ENCODE measurements around the gene ZXDB. TPM values are rescaled to one million over a fixed set of nuclear protein-coding genes. Genes with fewer than 3 reads are reported as not detected.
"Not testable (repeated sequence)": the region's sequence is repeated elsewhere in the genome, so short reads cannot be mapped to it uniquely, and the experiment has no call there.

ZXDB gene
- polyA plus RNA-seq (2011; rRNA removed) (12.0 and 14.4 TPM in 2 replicates), polyA plus RNA-seq (2017; fragmentation: RNase III; extraction: RNeasy Plus Mini Kit Qiagen cat#74134 plus additional on column Dnase treatment) (4.8 to 6.4 TPM (median 5.5 TPM) in 3 replicates), polyA minus RNA-seq (2011; rRNA and poly(A)+ RNA removed) (26.5 and 28.8 TPM in 2 replicates)
- 2.5 and 3.4 TPM in 2 replicates for polyA plus RNA-seq (2012; cell fraction: cytosol; rRNA removed)
- polyA plus RNA-seq (2012; cell fraction: nucleus; rRNA removed) = 2.6 and 2.7 TPM in 2 replicates

GRCh38 chrX:57591284-57592159, at the start of gene ZXDB:
ZXDB (plus strand) TSS chrX:57592011; CDS start chrX:57592049, 38 bp downstream.
- DNase-seq (ENCODE audit: low read depth in 1 of 2, low spot score in 1 of 2) = peak; percentile 5 to 66
- H3K9me3 ChIP-seq; FAIRE-seq; POLR2A ChIA-PET; TF ChIP-seq FOSL2 (IDR thresholded peaks at IDR 0.05): not testable (repeated sequence)
- Histone ChIP-seq H3K4me2 (peak within 1 kb of the TSS; percentile 87), H3K27ac (peak within 1 kb of the TSS; percentile 93 to 97), H3K4me1 (peaks cover 35% of the 10 kb centered on the region), H3K4me3 (peak within 1 kb of the TSS; percentile 61)
- peak; percentile 52; the same call in 1 of the 2 replicates for TF ChIP-seq FOSL2 (CRISPR knock-in tag; IDR thresholded peaks at IDR 0.05)
- CTCF ChIA-PET = interaction anchor here (1.6 kb wide), 1 partner anchor 11 kb away, joined by 3 read pairs; no protein-coding TSS in a partner anchor
- ATAC-seq = peak; percentile 65 to 72
- WGBS (ENCODE audit: missing lambda C conversion rate) = 32% methylated on average over 12 of the region's 39 CpGs

GRCh38 chrX:57565198-57565597, 26.6 kb upstream of the ZXDB start:
- ATAC-seq (no peak), FAIRE-seq (no peak), DNase-seq (ENCODE audit: low read depth in 1 of 2, low spot score in 1 of 2) (no peak)
- CTCF ChIA-PET = interaction anchor here (0.7 to 0.8 kb wide), 2 partner anchors 272 to 638 kb away, joined by 3 read pairs; no protein-coding TSS in a partner anchor
- Histone ChIP-seq H3K27ac (no peak overlapping the region), H3K4me1 (no peaks in the 10 kb centered on the region), H3K4me2 (no peak overlapping the region), H3K4me3 (no peak overlapping the region), H3K9me3 (no peaks in the 10 kb centered on the region)
- 13% methylated on average over 2 of the region's 4 CpGs for WGBS (ENCODE audit: missing lambda C conversion rate)
- TF ChIP-seq MAFK (IDR thresholded peaks at IDR 0.05; ENCODE audit: partially characterized antibody) (no peak), HOXB13 (CRISPR knock-in tag; IDR thresholded peaks at IDR 0.05; ENCODE audit: low read depth) (no peak), CHD2 (IDR thresholded peaks at IDR 0.05; ENCODE audit: low read length, partially characterized antibody) (no peak), EHMT2 (IDR thresholded peaks at IDR 0.05; ENCODE audit: low read depth) (no peak), ATOH8 (CRISPR knock-in tag; IDR thresholded peaks at IDR 0.05; ENCODE audit: low read depth) (no peak), NFE2L2 (conservative IDR thresholded peaks at IDR 0.05; ENCODE audit: low read length) (no peak)
- POLR2A ChIA-PET = no interaction called here

DNA sequence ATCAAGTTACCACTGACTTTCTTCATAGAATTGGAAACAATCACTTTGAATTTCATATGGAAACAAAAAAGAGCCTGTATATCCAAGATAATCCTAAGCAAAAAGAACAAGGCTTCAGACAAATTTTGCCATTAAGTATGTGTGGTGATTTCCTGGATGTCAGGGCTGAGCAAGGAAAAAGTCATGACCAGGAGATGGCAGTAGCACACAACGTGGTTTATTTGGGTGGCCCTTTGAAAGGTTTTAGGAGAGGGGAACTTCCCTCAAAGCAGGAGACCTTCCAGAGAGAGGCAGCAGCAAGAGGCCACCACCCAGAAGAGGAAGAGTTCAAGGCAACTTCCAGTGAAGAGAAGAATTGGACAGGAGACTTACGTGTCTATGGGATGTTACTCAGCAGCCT, 18.1 kb upstream of the ZXDB start:
- ChIA-PET CTCF (interaction anchor here (0.7 to 1.0 kb wide), 5 partner anchors 53 to 345 kb away, joined by 3 to 4 read pairs (median 3); no protein-coding TSS in a partner anchor), POLR2A (no interaction called here)
- Histone ChIP-seq H3K4me1 (no peaks in the 10 kb centered on the region), H3K9me3 (no peaks in the 10 kb centered on the region), H3K4me2 (no peak overlapping the region), H3K27ac (no peak overlapping the region), H3K4me3 (no peak overlapping the region)
- TF ChIP-seq SMC3 (IDR thresholded peaks at IDR 0.05) (peak; percentile 44), POLR2A (IDR thresholded peaks at IDR 0.05; ENCODE audit: low read length) (no peak), RAD21 (conservative IDR thresholded peaks at IDR 0.05 in 1 of 2, IDR thresholded peaks at IDR 0.05 in 1 of 2) (peak; percentile 53 to 59)
- TF ChIP-seq, protein P1, sequence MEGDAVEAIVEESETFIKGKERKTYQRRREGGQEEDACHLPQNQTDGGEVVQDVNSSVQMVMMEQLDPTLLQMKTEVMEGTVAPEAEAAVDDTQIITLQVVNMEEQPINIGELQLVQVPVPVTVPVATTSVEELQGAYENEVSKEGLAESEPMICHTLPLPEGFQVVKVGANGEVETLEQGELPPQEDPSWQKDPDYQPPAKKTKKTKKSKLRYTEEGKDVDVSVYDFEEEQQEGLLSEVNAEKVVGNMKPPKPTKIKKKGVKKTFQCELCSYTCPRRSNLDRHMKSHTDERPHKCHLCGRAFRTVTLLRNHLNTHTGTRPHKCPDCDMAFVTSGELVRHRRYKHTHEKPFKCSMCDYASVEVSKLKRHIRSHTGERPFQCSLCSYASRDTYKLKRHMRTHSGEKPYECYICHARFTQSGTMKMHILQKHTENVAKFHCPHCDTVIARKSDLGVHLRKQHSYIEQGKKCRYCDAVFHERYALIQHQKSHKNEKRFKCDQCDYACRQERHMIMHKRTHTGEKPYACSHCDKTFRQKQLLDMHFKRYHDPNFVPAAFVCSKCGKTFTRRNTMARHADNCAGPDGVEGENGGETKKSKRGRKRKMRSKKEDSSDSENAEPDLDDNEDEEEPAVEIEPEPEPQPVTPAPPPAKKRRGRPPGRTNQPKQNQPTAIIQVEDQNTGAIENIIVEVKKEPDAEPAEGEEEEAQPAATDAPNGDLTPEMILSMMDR (IDR thresholded peaks at IDR 0.05) = peak; percentile 44
- FAIRE-seq (no peak), ATAC-seq (peak; percentile 47 to 74; a peak in 3 of 6 replicates), DNase-seq (ENCODE audit: low read depth in 1 of 2, low spot score in 1 of 2) (no peak)
- 6% methylated on average over 2 of the region's 2 CpGs for WGBS (ENCODE audit: missing lambda C conversion rate)

DNA sequence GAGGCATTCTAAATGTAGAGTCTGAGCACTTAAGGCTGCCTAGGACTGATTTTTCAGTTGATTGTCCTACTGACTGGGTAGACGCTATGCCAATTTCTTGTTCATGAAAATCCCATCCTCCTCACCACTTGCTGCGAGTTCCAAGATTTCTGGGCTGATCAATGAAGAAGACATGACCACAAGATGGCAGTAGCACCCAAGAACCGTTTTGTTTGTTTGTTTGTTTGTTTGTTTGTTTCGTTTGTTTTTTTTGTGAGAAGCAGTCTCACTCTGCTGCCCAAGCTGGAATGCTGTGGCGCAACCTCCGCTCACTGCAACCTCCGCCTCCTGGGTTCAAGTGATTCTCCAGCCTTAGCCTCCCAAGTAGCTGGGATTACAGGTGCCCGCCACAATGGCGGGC, 8.9 kb upstream of the ZXDB start:
- WGBS (ENCODE audit: missing lambda C conversion rate) = 49% methylated on average over 7 of the region's 9 CpGs
- DNase-seq (ENCODE audit: low read depth in 1 of 2, low spot score in 1 of 2) = peak in 1 of 2 experiments; percentile 19
- TF ChIP-seq, protein P1 (IDR thresholded peaks at IDR 0.05) = peak; percentile 51
- peak; percentile 45; the same call in 1 of the 3 replicates for TF ChIP-seq SMC3 (IDR thresholded peaks at IDR 0.05)
- TF ChIP-seq RAD21 (conservative IDR thresholded peaks at IDR 0.05 in 1 of 2, IDR thresholded peaks at IDR 0.05 in 1 of 2) = peak; percentile 47 to 51
- peak; percentile 94 for FAIRE-seq
- POLR2A ChIA-PET, H3K4me1 ChIP-seq, H3K4me3 ChIP-seq, H3K9me3 ChIP-seq: not testable (repeated sequence)
- H3K4me2 ChIP-seq = peak overlapping the region; percentile 16; the same call in 1 of the 3 replicates
- CTCF ChIA-PET = interaction anchor here (1.2 kb wide), 1 partner anchor 329 kb away, joined by 3 read pairs; no protein-coding TSS in a partner anchor
- ATAC-seq = peak in 1 of 2 experiments; percentile 36; a peak in 1 of 6 replicates
- H3K27ac ChIP-seq = peak overlapping the region in 1 of 2 experiments; percentile 52; a peak in 2 of 6 replicates
